HG03135 (cell line): ENCODE results near the gene MYO1C.

Source experiments
- ATAC-seq: cut with Tn5 transposase; IDR thresholded peaks from one replicate; pipeline ENCODE4 v1.9.1; 2021; ENCODE audit warnings: mild to moderate bottlenecking, moderate library complexity; ENCODE audit not compliant: unreplicated experiment

Gene MYO1C

GRCh38 chr17:1506649-1507267 is 14.3 kb upstream of the MYO1C start:
- ATAC-seq: no peak

- no peak for ATAC-seq
Measured at GRCh38 chr17:1505586-1505985, 13.1 kb upstream of the MYO1C start.

GRCh38 chr17:1504866-1505265 is 12.4 kb upstream of the MYO1C start:
- no peak for ATAC-seq

GRCh38 chr17:1503699-1504098 is 11.2 kb upstream of the MYO1C start:
- no peak for ATAC-seq

GRCh38 chr17:1498869-1499268 is 6.4 kb upstream of the MYO1C start:
- no peak for ATAC-seq

- no peak for ATAC-seq
Measured at GRCh38 chr17:1498233-1498632, 5.7 kb upstream of the MYO1C start.

- no peak for ATAC-seq
Measured at GRCh38 chr17:1497831-1498230, 5.3 kb upstream of the MYO1C start.

GRCh38 chr17:1496869-1497268 is 4.4 kb upstream of the MYO1C start:
- ATAC-seq: no peak

GRCh38 chr17:1495265-1495989 is 2.9 kb upstream of the MYO1C start:
- no peak for ATAC-seq

GRCh38 chr17:1494736-1495253 is 2.3 kb upstream of the MYO1C start:
- ATAC-seq: no peak

GRCh38 chr17:1494203-1494602 is 1.7 kb upstream of the MYO1C start:
- ATAC-seq: no peak

- ATAC-seq: no peak
Measured at GRCh38 chr17:1493291-1493980, 950 bp upstream of the MYO1C start.

- ATAC-seq: peak; percentile 33
Measured at GRCh38 chr17:1491443-1492248, 840 bp downstream of the MYO1C start.

GRCh38 chr17:1490643-1491442 is 1.6 kb downstream of the MYO1C start:
- ATAC-seq: peak; percentile 38

- ATAC-seq: no peak
Measured at GRCh38 chr17:1488826-1489270, 3.6 kb downstream of the MYO1C start.

- peak; percentile 26 for ATAC-seq
Measured at GRCh38 chr17:1487939-1488825, 4.3 kb downstream of the MYO1C start.

GRCh38 chr17:1486802-1487695 is 5.4 kb downstream of the MYO1C start:
- ATAC-seq: no peak
